WI38 (cell line): Measurements from ENCODE around the gene ITGAD.

ENCODE experiments used
- H3K4me3 ChIP-seq: 2 replicates; pipeline ENCODE4 v1.5.1; 2011; ENCODE audit warnings: low read depth, mild to moderate bottlenecking, control low read depth, low read length
- CTCF ChIP-seq: IDR thresholded peaks from 2 replicates; pipeline ENCODE4 v1.5.1; 2012; ENCODE audit warnings: low read depth, mild to moderate bottlenecking, control low read depth, low read length

The ITGAD gene

GRCh38 chr16:31352376-31353115 is 40.6 kb upstream of the ITGAD start:
- TF ChIP-seq CTCF, result no peak

GRCh38 chr16:31354394-31355291 is 38.5 kb upstream of the ITGAD start, which contains the start of gene ITGAX:
Gene ITGAX (plus strand): TSS chr16:31355176. CDS start chr16:31355255, 79 bp downstream.
- TF ChIP-seq CTCF, result no peak
- no peak within 1 kb of the TSS for H3K4me3 ChIP-seq

More at GRCh38 chr16:31352376-31353115, 40.6 kb upstream of the ITGAD start:
- H3K4me3 ChIP-seq, result no peak overlapping the region

- no peak overlapping the region for H3K4me3 ChIP-seq
- TF ChIP-seq CTCF, result no peak
These were observed 37.6 kb upstream of the ITGAD start for GRCh38 chr16:31355431-31356100.

- H3K4me3 ChIP-seq, result no peak overlapping the region
- no peak for TF ChIP-seq CTCF
These were observed 36.4 kb upstream of the ITGAD start for GRCh38 chr16:31356566-31357323.

GRCh38 chr16:31357324-31358109 is 35.6 kb upstream of the ITGAD start:
- no peak for TF ChIP-seq CTCF
- H3K4me3 ChIP-seq, result no peak overlapping the region

GRCh38 chr16:31360251-31360650 is 32.9 kb upstream of the ITGAD start:
- TF ChIP-seq CTCF, result no peak
- H3K4me3 ChIP-seq, result no peak overlapping the region
